Measurements from ENCODE around the gene LRRFIP2. TPM values are rescaled to one million over a fixed set of nuclear protein-coding genes. Genes with fewer than 3 reads are reported as not detected.
A peak's percentile ranks its signal among the peaks of the same experiment; 100 is the strongest.

LRRFIP2 gene
- total and polyA plus RNA-seq, 2 experiments from 2014 or later = 77.6 to 77.7 TPM

DNA sequence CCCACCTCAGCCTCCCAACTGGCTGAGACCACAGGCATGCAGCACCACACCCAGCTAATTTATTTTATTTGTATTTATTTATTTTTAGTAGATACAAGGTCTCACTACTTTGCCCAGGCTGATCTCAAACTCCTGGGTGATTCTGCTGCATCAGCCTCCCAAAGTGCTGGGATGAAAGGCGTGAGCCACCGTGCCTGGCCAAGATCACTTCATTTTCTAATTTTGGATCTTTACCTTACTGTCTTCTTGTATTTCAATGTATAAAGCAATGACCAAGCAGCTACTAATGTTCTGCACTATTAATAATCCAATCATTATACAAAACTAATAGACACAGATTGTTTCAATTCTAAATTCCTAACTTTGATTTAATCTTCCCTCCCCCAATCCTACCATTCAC lies 56.2 kb downstream of the LRRFIP2 start:
- TF ChIP-seq EZH2phosphoT487 (IDR thresholded peaks at IDR 0.05; ENCODE audit: insufficient read depth, low read depth) (no peak), EZH2 (IDR thresholded peaks at IDR 0.05; ENCODE audit: insufficient read depth, poor library complexity, severe bottlenecking) (no peak)
- Histone ChIP-seq H3K4me2 (ENCODE audit: unreplicated experiment) (no peak overlapping the region), H3K27ac (no peak overlapping the region), H3K9me2 (ENCODE audit: insufficient read depth) (no peaks in the 10 kb centered on the region), H3K79me2 (ENCODE audit: insufficient read depth) (peaks cover 81% of the 10 kb centered on the region), H3K27me3 (replicated peaks; ENCODE audit: insufficient read depth) (no peaks in the 10 kb centered on the region), H3K4me3 (no peak overlapping the region), H3K9me3 (ENCODE audit: low read depth) (no peaks in the 10 kb centered on the region), H4K20me1 (ENCODE audit: insufficient read depth) (no peaks in the 10 kb centered on the region), H2AFZ (no peak overlapping the region), H3K9ac (no peak overlapping the region), H3F3A (ENCODE audit: insufficient read depth) (peaks cover 22% of the 10 kb centered on the region), H3K36me3 (ENCODE audit: low read depth) (peaks cover 10% of the 10 kb centered on the region), H3K4me1 (ENCODE audit: insufficient read depth) (peaks cover 19% of the 10 kb centered on the region)
- in situ Hi-C loops (cut with MboI) = no loop called here
- no peak for DNase-seq
- 81 to 87% methylated on average over 2 of the region's 2 CpGs for WGBS, 2 experiments (ENCODE audit: low coverage in 1 of 2, low lambda C conversion rate in 2 of 2, missing lambda C conversion rate in 2 of 2)

DNA sequence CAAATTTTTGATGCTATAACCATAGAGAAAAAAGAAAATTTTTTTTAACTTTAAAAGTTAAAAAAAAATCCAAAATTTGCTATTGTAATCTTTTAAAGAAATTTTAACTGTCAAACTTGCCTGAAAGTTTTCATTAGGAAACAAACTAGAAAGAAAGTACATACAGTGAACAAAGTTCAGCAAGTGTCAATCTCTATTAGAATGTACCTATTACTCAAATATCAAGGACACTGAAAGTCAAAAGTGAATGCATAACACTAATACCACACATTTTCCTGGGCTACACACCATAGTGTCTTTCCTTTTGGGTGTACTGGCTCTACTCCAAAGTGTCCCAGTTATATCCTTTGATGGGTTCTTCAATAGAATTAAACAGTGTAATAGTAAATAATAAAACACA lies 56.8 kb downstream of the LRRFIP2 start:
- Histone ChIP-seq H3K79me2 (ENCODE audit: insufficient read depth) (peaks cover 81% of the 10 kb centered on the region), H2AFZ (no peak overlapping the region), H3K9me2 (ENCODE audit: insufficient read depth) (no peaks in the 10 kb centered on the region), H3F3A (ENCODE audit: insufficient read depth) (peaks cover 22% of the 10 kb centered on the region), H3K4me3 (no peak overlapping the region), H3K36me3 (ENCODE audit: low read depth) (peaks cover 11% of the 10 kb centered on the region), H3K9ac (no peak overlapping the region), H3K4me1 (ENCODE audit: insufficient read depth) (peaks cover 25% of the 10 kb centered on the region), H4K20me1 (ENCODE audit: insufficient read depth) (no peaks in the 10 kb centered on the region), H3K27ac (no peak overlapping the region), H3K27me3 (replicated peaks; ENCODE audit: insufficient read depth) (no peaks in the 10 kb centered on the region), H3K4me2 (ENCODE audit: unreplicated experiment) (no peak overlapping the region), H3K9me3 (ENCODE audit: low read depth) (no peaks in the 10 kb centered on the region)
- DNase-seq = no peak
- TF ChIP-seq EZH2 (IDR thresholded peaks at IDR 0.05; ENCODE audit: insufficient read depth, poor library complexity, severe bottlenecking) = no peak
- TF ChIP-seq EZH2phosphoT487 (IDR thresholded peaks at IDR 0.05; ENCODE audit: insufficient read depth, low read depth) = no peak
- in situ Hi-C loops (cut with MboI) = no loop called here

- H3K79me2 ChIP-seq (ENCODE audit: insufficient read depth) = peaks cover 81% of the 10 kb centered on the region
- H3K27me3 ChIP-seq (replicated peaks; ENCODE audit: insufficient read depth) = no peaks in the 10 kb centered on the region
- no peaks in the 10 kb centered on the region for H4K20me1 ChIP-seq (ENCODE audit: insufficient read depth)
- peaks cover 31% of the 10 kb centered on the region for H3K4me1 ChIP-seq (ENCODE audit: insufficient read depth)
- no peak overlapping the region for H2AFZ ChIP-seq
- no peaks in the 10 kb centered on the region for H3K9me2 ChIP-seq (ENCODE audit: insufficient read depth)
- no peaks in the 10 kb centered on the region for H3K9me3 ChIP-seq (ENCODE audit: low read depth)
- H3K4me3 ChIP-seq = no peak overlapping the region
- no peak for DNase-seq
- TF ChIP-seq EZH2phosphoT487 (IDR thresholded peaks at IDR 0.05; ENCODE audit: insufficient read depth, low read depth) (no peak), EZH2 (IDR thresholded peaks at IDR 0.05; ENCODE audit: insufficient read depth, poor library complexity, severe bottlenecking) (no peak)
- in situ Hi-C loops (cut with MboI) = no loop called here
- WGBS, 2 experiments (ENCODE audit: low coverage in 1 of 2, low lambda C conversion rate in 2 of 2, missing lambda C conversion rate in 2 of 2) = 91 to 98% methylated on average over 1 of the region's 1 CpG
- H3K9ac ChIP-seq = no peak overlapping the region
- H3F3A ChIP-seq (ENCODE audit: insufficient read depth) = peaks cover 22% of the 10 kb centered on the region
- H3K4me2 ChIP-seq (ENCODE audit: unreplicated experiment) = no peak overlapping the region
- H3K27ac ChIP-seq = no peak overlapping the region
- peaks cover 12% of the 10 kb centered on the region for H3K36me3 ChIP-seq (ENCODE audit: low read depth)
Observed at GRCh38 chr3:37116998-37117397, 57.4 kb downstream of the LRRFIP2 start.

GRCh38 chr3:37115446-37115845 lies 58.9 kb downstream of the LRRFIP2 start:
- Histone ChIP-seq H3K4me1 (ENCODE audit: insufficient read depth) (peaks cover 34% of the 10 kb centered on the region), H3K9me3 (ENCODE audit: low read depth) (no peaks in the 10 kb centered on the region), H3K9ac (peak overlapping the region; percentile 13; the same call in 1 of the 2 replicates), H3K4me3 (no peak overlapping the region), H3F3A (ENCODE audit: insufficient read depth) (peaks cover 22% of the 10 kb centered on the region), H2AFZ (no peak overlapping the region), H3K27me3 (replicated peaks; ENCODE audit: insufficient read depth) (no peaks in the 10 kb centered on the region), H3K4me2 (ENCODE audit: unreplicated experiment) (peak overlapping the region; percentile 30), H3K36me3 (ENCODE audit: low read depth) (peaks cover 15% of the 10 kb centered on the region; the same call in 1 of the 2 replicates), H3K27ac (peak overlapping the region; percentile 76), H3K9me2 (ENCODE audit: insufficient read depth) (no peaks in the 10 kb centered on the region), H3K79me2 (ENCODE audit: insufficient read depth) (peaks cover 82% of the 10 kb centered on the region), H4K20me1 (ENCODE audit: insufficient read depth) (no peaks in the 10 kb centered on the region)
- no peak for TF ChIP-seq EZH2 (IDR thresholded peaks at IDR 0.05; ENCODE audit: insufficient read depth, poor library complexity, severe bottlenecking)
- TF ChIP-seq EZH2phosphoT487 (IDR thresholded peaks at IDR 0.05; ENCODE audit: insufficient read depth, low read depth) = no peak
- WGBS, 2 experiments (ENCODE audit: low coverage in 1 of 2, low lambda C conversion rate in 2 of 2, missing lambda C conversion rate in 2 of 2) = 93 to 96% methylated on average over 2 of the region's 2 CpGs
- DNase-seq = peak; percentile 34
- in situ Hi-C loops (cut with MboI) = no loop called here

Measured in GM23248 (cell line).